Progenitor cell of endocrine pancreas (in vitro differentiated cells): Measurements from ENCODE around the gene CHRM2. TPM values are rescaled to one million over a fixed set of nuclear protein-coding genes. Genes with fewer than 3 reads are reported as not detected.

Experiments used
- DNase-seq: peaks from one replicate; pipeline ENCODE4 v3.0.0; 2021; ENCODE audit warnings: low spot score; ENCODE audit not compliant: unreplicated experiment
- H3K27ac Mint-ChIP-seq: 2 replicates; pipeline ENCODE4 v1.8.0; 2021; ENCODE audit warnings: mild to moderate bottlenecking, moderate library complexity, mixed read lengths
- H3K27me3 Mint-ChIP-seq: 2 replicates; pipeline ENCODE4 v1.8.0; 2021; ENCODE audit warnings: mixed read lengths
- H3K36me3 Mint-ChIP-seq: 2 replicates; pipeline ENCODE4 v1.8.0; 2022; ENCODE audit warnings: mixed read lengths; ENCODE audit not compliant: insufficient read depth
- H3K4me1 Mint-ChIP-seq: 2 replicates; pipeline ENCODE4 v1.8.0; 2021; ENCODE audit warnings: low read depth, mixed read lengths
- H3K4me3 Mint-ChIP-seq: 2 replicates; pipeline ENCODE4 v1.8.0; 2021; ENCODE audit warnings: low read depth, mild to moderate bottlenecking, moderate library complexity, mixed read lengths
- H3K9me3 Mint-ChIP-seq: 2 replicates; pipeline ENCODE4 v1.8.0; 2021; ENCODE audit warnings: low read depth, mixed read lengths
- total RNA-seq: library from RNA; stranded (reverse); gene quantifications from 2 replicates; pipeline ENCODE4 v1.2.1, GENCODE V29; 2021
- TF ChIP-seq, protein P1 (sequence below): fragments of 200-600 bp; sonication (generic); IDR thresholded peaks from one replicate; pipeline ENCODE4 v1.5.0; 2021; ENCODE audit warnings: antibody characterized with exemption, mild to moderate bottlenecking; ENCODE audit not compliant: unreplicated experiment

The CHRM2 gene
- total RNA-seq, 1 donor from 2014 or later, result not detected

DNA sequence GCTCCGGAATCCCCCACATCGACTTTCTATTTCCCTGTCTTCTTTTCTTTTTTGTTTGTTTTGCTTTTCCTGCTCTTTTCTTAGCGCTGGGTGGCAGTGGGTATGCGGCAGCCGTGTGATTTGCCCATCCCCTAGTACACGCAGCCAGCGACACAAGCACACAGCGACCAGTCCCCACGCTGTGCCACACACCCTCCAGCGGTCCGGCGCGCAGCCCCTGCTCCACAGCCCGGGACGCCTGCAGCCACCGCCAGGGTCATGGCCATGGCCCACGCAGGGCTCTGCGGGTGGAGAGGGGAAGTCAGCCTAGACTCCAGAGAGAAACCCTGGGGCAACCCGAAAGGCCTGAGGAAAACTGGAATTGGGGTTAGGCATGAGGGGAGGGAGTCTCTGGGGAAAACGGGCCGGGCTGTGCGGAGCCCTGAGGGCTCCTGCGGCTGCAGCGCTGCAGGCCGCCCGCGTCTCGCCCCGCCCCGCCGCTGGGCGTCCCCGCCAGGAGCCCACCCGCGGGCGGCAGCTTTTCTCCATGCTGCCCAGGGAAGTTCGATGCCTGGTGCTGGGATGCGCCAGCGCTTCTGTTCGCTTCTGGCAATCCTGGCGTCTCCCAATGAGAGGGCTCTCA, 2.5 kb downstream of the CHRM2 start:
- TF ChIP-seq, protein P1, sequence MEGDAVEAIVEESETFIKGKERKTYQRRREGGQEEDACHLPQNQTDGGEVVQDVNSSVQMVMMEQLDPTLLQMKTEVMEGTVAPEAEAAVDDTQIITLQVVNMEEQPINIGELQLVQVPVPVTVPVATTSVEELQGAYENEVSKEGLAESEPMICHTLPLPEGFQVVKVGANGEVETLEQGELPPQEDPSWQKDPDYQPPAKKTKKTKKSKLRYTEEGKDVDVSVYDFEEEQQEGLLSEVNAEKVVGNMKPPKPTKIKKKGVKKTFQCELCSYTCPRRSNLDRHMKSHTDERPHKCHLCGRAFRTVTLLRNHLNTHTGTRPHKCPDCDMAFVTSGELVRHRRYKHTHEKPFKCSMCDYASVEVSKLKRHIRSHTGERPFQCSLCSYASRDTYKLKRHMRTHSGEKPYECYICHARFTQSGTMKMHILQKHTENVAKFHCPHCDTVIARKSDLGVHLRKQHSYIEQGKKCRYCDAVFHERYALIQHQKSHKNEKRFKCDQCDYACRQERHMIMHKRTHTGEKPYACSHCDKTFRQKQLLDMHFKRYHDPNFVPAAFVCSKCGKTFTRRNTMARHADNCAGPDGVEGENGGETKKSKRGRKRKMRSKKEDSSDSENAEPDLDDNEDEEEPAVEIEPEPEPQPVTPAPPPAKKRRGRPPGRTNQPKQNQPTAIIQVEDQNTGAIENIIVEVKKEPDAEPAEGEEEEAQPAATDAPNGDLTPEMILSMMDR, result peak; percentile 13
- Mint-ChIP-seq H3K4me1 (peaks cover 18% of the 10 kb centered on the region), H3K9me3 (no peaks in the 10 kb centered on the region), H3K36me3 (no peaks in the 10 kb centered on the region), H3K27me3 (peaks cover 77% of the 10 kb centered on the region), H3K27ac (no peak overlapping the region), H3K4me3 (peak overlapping the region; percentile 66)
- DNase-seq, result no peak

DNA sequence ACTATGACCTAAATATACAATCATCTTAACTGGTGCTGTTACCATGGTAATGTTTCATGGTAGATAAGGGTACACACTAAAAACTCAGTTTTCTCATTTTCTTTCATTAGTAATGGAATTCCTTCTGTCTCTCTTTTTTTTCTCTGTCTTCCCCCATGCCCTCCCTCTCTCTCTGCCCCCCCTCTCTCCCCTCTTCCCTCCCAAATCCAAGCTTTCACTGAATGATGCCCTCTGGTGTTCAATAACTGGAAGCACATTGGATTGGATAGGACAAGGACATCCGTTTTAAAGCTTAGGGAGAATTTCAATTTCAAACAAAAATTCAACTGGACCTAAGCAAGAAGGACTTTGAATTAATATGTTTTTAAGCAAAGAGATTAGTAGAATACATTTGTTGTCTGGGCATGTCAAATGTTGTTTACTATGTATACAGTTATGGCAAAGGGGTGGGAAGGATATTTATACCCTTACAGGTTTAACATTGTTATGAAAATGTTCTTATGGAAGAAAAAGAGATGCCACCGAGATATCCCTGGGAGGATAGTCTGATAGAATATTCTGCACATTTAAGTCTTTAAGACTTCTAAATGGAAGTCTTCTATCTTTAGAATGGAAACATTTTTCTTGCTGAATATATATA, 6.1 kb downstream of the CHRM2 start:
- H3K4me1 Mint-ChIP-seq, result peaks cover 7% of the 10 kb centered on the region
- H3K9me3 Mint-ChIP-seq, result no peaks in the 10 kb centered on the region
- no peaks in the 10 kb centered on the region for H3K36me3 Mint-ChIP-seq
- no peak for DNase-seq
- TF ChIP-seq, protein P1, result peak; percentile 68
- H3K4me3 Mint-ChIP-seq, result no peak overlapping the region
- peaks cover 52% of the 10 kb centered on the region for H3K27me3 Mint-ChIP-seq
- H3K27ac Mint-ChIP-seq, result no peak overlapping the region

DNA sequence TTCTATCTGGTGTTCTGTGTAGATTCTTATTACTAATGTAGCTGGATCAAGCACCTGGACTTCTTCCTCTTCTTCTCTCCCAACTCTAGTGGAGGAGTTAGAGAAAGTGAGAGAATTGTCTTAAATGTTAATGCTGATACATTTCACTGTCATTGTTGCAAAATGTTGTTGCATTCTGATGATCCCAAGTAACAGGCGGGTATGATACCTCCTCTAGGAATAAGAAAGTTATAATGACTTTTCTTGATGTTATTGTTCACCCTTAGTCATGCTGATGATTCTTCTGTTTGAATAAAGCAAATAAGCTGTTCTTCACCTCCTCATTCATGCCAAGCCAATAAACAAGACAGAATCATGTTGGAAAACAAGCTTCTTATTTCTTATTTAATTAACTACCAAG, 9.1 kb downstream of the CHRM2 start:
- Mint-ChIP-seq H3K9me3 (no peaks in the 10 kb centered on the region), H3K27ac (no peak overlapping the region), H3K4me1 (no peaks in the 10 kb centered on the region), H3K27me3 (peaks cover 23% of the 10 kb centered on the region), H3K36me3 (no peaks in the 10 kb centered on the region), H3K4me3 (no peak overlapping the region)
- TF ChIP-seq, protein P1, result no peak
- no peak for DNase-seq

DNA sequence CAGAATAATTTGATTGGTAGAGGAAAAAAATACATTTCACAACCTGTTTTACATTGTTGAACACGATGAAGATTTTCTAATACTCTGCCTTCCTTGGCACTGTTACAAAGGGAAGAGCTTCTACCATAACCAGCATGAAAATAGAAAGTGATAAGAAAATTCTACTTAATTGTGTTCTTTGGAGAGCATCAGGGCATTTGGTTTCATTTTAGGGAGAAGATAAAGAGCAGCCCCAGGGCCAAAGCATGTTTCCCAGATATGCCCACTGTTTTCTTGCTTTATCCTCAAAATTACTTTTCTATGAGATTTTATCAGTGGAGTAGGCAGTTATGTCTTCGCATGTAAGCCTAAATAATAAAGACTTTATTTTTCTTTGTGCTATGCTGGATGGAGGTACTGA, 9.5 kb downstream of the CHRM2 start:
- H3K27me3 Mint-ChIP-seq, result peaks cover 18% of the 10 kb centered on the region
- no peak overlapping the region for H3K27ac Mint-ChIP-seq
- no peaks in the 10 kb centered on the region for H3K36me3 Mint-ChIP-seq
- TF ChIP-seq, protein P1, result no peak
- H3K4me3 Mint-ChIP-seq, result no peak overlapping the region
- DNase-seq, result no peak
- H3K9me3 Mint-ChIP-seq, result no peaks in the 10 kb centered on the region
- H3K4me1 Mint-ChIP-seq, result no peaks in the 10 kb centered on the region

DNA sequence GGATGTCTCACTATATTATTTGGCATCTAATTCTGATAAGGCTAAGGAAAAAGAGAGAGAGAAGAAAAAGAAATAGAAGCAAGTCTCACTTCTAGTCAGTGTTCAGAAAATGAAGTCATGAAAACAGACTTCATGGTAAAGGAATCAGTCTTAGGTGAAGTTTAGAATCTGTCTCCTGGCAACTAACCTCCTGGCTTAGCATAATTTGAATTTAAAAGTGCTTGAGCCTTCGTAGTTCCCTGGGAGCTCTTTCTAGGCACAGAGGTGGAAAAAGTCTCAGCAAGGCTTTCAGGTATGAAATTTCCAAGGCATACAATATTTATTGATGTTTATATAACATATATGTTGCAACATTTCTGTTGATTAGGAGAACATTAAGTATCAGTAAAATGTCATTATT, 10.4 kb downstream of the CHRM2 start:
- TF ChIP-seq, protein P1, result no peak
- Mint-ChIP-seq H3K4me3 (no peak overlapping the region), H3K27me3 (peaks cover 9% of the 10 kb centered on the region), H3K27ac (no peak overlapping the region), H3K36me3 (no peaks in the 10 kb centered on the region), H3K9me3 (no peaks in the 10 kb centered on the region), H3K4me1 (no peaks in the 10 kb centered on the region)
- no peak for DNase-seq
